COR-L47 (cell line): ENCODE results near the gene POC1A.
"Not testable (repeated sequence)": the region's sequence is repeated elsewhere in the genome, so short reads cannot be mapped to it uniquely, and the experiment has no call there.

Experiments
- DNase-seq: peaks from one replicate; lab custom pipeline; 2025; lab: John Stamatoyannopoulos, UW

Gene POC1A

DNA sequence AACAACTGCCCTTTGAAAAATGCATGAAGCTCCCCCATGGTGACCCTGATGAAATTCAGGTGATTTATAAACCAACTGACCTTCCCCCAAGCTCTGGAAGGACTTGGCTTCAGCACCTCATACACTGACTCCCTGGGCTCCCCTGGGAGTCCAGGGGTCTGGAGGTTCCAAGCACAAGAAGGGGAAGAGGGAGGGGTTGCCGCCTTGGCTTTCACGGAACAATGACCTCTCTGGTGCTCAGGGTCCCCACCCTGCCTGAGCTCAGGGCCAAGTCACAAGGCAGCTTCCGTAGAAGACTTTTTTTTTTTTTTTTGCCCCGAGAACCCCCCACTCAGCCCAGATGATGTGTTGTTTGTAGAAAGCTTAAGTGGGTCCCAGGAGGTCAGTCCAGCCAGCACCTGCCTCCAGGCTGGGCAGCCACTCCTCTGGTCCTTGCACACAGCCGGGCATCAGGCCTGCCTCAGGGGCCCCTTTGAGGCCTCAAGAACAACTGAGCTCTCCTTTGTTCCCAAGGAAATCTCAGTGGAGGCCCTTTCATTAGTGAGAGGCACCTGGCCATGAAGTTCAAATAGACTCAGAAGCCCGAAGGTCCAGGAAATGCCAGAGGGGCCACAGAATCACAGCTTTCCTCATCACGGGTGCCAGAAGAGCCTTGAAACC is 29.7 kb upstream of the POC1A start:
- no peak for DNase-seq

DNA sequence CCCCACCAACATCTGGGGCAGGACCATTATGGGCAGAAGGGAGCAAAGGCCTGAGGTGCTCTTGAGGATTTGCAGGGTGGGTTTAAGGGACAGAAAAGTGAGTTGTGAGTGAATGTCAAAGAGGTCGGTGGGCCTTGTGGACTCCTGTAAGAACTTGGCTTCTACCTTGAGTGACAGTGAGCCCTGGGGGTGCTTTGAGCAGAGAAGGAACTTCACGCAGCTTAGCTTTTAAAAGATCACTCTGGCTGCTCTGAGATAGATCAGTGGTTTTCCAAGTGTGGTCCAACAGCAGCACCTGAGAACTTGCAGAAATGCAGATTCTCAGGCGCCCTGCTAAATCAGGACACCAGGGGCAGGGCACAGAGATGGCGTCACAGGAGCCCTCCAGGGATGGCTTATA is 28.5 kb upstream of the POC1A start:
- DNase-seq, result no peak

DNA sequence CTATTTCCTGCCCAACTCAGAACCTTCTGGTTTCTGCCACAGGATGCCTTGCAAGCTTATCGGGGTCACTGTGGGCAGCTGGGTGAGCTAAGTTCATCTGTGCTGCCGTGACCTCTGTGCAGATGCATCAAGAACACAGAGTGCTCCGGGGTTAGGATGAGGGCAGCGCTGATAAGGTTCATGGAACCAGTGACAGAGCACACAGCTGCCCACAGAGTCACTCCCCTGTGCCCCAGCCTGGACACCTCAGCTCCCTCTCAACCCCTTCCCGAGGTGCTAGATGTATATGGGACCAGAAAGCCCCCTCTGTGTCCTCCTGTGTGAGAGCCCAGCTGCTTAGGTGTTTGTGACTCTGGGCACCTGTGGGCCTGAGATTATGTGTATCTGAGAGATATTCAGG is 28.0 kb upstream of the POC1A start:
- no peak for DNase-seq

DNA sequence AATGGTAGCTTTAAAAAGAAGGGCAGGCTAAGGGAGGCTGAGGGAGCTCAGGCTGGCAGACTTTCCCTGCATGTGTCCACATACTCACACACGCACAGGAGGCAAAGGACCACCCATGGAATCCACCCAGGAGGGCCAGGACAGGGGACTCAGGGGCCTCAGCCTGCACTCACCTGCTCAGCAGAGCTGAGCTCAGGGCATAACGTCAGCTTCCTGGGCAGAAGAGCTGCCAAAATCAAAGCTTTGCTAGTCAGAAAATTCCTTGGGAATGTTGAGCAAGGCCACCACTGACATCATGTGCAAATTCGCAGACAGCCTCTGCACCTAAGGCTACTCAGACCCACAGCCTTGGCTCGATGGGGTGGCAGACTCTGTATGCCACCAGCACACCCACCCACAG is 27.3 kb upstream of the POC1A start:
- no peak for DNase-seq

DNA sequence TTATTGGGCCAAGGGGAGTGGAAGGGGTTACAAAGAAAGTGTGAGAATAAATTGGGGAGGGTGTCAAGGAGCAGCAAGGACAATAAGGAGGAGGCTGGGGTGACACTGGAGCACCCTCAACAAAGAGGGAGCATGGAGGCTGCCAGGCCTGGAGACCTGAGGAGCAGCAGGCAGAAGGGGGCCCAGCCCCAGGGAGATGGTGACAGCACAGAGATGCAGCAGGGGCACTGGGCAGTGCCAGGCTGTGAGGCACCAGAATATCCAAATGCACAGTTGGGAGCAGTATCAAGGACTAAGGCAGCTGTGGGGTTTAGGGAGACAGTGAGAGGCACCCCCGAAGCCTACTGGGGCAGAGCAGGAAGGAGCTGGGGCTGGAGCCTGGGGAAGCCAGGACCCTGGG is 24.3 kb upstream of the POC1A start:
- DNase-seq, result no peak

DNA sequence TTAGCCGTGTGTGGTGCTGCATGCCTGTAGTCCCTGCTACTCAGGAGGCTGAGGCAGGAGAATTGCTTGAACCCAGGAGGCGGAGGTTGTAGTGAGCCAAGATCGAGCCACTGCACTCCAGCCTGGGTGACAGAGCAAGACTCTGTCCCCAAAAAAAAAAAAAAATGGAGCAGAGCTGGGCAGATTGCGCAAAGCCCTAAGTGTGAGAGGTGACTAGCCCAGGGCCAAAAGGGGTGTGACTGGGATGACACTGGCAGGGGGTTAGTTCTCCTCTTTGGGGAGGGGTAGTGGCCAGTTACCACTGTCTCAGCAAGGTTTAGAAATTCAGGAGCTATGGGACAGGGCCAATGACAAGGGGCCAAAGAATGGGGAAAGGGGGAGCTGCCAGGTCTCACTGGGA is 23.9 kb upstream of the POC1A start:
- not testable (repeated sequence) for DNase-seq

DNA sequence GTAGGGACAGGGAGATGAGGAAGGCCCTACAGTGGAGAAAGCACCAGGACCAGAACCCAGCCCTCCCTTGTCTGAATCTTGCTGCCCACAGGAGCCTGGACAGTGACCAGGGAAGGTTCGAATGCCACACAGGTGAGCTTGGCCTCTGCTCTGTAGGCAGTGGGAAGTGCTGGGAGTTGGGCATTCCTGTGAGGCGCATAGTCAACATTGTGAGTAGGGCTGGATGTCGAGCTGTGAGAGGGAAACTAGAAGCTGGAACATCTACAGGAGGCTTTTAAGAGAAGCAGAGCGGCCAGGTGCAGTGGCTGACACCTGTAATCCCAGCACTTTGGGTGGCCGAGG is 23.4 kb upstream of the POC1A start:
- DNase-seq, result no peak

DNA sequence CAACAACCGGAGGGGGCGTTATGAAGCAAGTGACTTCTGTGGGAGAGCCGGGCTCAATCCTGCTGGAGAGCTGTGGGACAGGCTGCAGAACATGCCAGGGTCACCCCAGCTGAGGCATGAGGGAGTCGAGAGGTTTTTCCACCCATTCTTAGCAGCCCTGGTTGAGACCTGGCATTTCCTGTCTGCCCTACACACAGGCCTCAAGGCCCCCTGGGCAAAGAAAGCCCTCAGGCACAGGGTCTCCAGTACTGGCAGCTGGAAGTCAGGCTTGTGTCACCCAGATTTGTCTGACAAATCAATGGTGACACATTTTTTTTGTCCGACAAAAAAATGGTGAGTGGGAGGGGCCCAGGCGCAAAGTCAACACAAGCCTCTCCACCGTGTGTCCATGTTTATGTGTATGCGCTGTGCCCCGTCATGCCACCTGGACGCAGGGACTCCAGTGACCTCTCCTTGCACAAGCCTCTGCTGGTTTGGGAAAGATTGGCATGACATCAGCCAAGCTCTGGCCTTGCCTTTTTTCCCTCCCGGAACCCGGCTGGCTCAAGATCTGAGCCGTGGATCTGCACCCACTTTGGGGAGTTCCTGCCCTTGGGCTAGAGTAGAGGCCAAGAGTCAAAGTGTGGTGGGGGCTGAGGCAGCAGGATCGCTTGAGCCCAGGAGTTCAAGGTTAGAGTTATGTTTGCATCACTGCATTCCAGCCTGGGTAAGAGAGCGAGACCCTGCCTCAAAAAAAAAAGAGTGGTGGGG is 22.9 kb upstream of the POC1A start:
- no peak for DNase-seq

DNA sequence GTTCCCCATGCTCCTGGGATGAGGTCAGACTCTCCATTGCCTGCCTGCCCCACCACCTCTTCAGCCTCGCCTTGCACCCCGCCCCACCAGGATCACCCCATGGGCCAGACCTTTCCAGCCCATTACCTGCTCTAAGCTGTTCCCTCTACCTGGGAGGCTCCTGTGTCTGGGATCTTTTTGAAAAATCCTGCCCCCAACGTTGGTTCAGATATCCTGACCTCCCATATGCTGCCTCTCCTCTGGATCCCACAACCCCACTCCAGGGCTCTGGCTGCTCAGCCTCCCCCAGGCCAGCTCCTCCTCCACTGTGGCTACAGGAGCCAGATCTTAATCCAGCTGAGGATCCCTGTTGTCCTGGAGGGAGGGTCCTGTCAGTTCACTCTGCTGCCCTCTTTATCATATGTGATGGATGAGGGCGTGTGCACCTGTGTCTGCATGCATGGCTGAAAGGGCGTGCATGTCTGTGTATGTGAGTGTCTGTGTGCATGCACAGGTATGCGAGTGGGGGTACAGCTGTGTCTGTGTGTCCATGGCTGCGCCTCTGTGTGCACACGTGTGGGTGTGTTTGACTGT is 22.0 kb upstream of the POC1A start:
- no peak for DNase-seq

DNA sequence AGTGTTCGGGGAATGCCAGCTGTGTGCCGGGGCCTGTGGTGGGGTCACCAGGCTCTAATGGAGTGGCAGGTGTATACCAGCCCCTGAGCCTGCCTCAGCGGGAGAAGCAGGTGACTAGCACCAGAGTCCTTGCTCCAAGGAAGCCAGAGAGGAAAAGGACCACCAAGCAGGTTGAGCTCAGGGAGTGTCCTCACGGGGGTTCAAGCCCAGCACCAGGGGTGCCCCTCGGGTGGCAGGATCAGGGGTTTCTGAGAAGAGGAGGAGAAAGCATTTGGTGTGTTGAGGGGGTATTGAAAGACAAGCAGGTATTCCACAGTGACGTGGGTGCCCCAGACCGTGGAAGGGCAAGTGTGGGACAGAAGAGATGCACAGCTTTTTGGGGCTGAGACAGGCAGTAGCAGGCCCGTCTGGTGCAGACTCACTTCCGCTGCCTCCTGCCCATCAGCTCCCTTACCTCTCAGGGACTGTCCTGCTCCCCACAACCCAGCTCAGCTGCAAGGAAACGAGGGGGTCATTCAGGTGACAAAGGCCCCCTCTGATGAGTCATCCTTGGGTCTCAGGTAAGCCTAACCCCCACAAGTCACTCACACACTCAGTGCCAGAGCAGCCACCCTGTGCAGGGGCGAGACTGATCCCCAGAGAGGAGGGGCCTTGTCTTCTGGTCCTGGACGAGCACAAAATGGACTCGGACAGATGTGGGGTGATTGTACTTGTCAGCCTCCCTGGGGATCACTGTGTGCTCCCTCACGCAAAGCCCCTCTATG is 21.4 kb upstream of the POC1A start:
- DNase-seq, result no peak

DNA sequence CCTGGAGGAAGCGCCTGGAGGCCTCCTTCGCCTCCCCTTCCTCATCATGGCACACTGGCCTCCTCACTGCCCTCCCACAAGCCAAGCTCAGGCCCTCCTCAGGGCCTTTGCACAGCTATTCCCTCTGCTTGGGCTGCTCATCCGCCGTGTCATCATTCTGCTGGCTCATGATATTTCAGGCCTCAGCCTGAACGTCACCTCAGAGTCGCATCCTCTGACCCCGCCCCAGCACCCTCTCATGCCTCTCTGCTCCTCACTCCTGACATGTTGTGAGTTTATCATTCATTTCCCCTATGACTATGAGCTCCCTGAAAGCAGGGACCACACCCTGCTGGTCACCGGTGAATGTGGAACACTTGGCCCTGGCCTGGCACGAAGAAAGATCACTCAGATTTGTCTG is 20.7 kb upstream of the POC1A start:
- no peak for DNase-seq

DNA sequence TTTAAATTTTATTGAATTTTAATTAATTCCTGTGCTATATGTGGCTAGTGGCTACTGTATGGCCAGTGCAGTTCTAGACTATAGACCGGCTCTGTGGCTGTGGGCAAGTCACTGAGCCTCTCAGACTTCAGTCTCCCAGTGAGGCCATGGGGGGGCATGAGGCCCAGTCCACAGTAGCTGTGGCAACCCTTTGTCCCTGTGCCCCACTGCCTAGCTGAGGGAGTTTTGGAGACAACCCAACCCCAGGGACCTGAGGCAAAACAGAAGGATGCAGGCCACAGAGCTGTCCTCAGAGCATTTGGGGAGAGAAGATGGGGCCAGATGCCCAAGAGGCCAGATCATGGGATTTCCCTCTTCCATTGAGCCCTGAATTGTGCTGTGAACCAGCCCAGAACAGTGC is 18.9 kb upstream of the POC1A start:
- DNase-seq, result no peak

DNA sequence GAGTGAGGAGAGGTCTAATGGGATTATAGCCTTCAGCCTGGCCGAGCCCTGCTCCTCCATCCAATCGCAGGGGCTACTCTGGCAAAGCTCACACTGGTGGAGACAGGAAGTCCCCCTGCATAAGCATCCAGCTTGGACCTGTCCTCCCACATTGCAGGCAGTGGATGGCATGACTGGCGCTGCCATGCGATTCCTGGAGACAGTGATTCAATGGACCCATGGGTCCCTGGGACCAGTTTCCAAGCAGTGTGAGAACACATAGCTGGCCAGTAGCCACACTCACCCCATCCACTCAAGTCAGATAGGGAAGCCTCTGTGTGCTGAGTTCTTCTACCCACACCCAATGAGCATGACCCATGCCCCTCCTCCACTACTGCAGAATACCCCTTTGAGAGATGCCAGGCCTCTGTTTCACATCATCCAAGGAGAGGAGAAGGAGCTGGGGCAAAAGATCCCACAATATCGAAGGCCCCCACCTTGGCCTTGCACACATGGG is 18.1 kb upstream of the POC1A start:
- no peak for DNase-seq

DNA sequence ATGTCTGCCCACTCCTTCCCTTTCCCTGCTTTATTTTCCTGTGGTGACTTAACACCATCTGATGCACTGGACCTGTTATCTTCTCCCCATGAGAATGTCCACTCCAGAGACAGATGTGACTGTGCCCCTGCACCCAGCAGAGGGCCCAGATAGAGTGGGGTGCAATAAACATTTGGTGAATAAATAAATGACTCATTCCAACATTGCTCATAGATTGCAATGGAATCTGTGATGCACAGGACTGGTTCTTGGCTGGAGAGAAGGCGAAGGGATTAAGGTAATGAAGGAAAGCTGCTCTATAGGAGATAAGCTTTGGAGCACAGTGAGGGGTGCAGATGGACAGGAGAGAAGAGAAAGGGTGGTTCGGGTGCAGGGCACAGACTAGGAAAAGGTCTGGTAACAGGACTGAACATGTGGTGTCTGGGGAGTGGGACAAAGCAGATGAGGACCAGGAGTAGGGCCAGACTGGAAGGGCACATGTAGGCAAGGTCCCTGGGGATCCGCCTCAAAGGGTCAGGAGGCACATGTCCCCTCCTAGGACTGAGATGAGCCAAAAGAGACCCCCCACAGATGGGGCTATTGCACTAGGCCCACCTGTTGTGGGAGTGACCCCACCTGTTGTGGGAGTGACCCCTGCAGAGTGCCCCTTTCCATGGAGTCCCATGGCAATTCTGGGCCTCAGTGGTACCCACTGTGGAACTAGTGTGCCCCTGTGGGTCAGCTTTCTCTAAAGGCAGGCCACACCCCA is 17.5 kb upstream of the POC1A start:
- no peak for DNase-seq

DNA sequence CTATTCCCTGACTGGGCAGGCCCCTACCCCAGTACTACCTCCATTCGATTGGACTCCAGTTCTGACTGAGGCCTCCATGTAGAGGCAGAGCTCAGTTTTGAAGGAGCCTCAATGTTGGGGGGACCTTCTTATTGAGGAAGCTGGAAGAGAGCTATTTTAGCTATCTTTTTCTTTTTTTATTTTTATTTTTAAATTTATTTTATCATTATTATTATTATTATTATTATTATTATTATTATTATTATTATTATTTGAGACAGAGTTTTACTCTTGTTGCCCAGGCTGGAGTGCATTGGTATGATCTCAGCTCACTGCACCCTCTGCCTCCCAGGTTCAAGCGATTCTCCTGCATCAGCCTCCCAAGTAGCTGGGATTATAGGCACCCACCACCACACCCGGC is 16.0 kb upstream of the POC1A start:
- DNase-seq, result not testable (repeated sequence)

DNA sequence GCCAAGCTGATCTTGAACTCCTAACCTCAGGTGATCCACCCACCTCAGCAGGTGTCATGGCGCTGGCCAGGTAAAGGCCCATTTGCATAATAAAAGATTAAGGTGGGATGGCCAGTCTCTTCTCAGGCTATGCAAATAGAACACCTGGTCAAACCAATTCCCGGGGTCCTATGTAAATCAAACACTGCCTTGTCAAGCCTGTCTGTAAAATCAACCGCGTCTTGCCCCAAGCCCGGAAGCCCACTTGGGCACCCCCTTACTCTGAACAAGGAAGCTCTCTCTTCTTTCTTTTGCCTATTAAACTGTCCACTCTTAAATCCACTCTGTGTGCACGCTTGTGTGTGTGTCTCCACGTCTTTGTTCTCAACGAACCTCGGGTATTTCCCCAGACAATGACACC is 13.0 kb upstream of the POC1A start:
- no peak for DNase-seq

DNA sequence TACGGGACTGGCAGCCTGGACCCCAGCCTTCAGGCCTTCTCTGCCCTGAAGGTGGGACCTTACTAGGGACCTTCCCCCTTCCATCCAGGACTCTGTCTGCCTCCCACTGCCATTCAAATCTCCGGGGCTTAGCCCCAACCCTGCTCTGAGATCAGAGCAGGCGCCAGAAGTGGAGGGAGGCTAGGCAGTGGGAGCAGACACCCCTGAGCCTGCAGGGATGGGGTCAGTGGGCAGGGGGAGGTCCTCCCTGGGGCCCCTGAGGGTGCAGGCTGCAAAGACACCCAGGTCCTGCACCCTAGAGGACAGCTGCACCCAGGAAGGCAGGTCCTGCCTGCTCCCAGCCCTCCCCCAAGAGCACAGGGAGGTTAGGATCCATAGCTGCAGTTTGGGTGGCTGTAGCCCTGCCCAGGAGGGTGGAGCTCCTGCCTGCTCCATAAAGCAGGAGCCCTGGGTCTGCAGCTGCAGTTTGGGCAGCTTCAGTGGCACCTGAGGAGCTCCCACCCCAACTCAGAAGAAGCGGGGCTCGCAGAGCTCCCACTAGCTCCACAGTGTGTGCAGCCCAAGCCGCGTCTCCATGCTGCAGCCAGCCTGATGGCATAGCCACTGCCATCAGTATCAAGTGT is 8.1 kb upstream of the POC1A start:
- no peak for DNase-seq

DNA sequence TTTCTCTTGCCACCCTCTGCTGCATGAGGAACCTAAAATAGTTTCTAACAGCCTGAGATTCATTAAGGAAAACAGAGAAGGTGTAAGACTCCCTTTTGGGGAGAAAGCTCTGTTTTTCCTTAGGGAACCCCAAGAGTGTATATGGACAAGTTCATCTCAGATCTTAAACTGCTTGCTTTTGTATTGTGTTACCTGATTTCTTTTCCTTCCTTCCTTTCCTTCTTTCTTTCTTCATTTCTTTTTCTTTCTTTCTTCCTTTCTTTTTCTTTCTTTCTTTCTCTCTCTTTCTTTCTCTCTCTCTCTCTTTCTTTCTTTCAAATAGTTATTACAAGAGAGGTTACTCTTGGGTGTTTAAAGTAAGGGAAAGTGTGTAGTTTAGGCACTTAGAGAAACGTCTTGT is 5.3 kb upstream of the POC1A start:
- DNase-seq, result no peak

DNA sequence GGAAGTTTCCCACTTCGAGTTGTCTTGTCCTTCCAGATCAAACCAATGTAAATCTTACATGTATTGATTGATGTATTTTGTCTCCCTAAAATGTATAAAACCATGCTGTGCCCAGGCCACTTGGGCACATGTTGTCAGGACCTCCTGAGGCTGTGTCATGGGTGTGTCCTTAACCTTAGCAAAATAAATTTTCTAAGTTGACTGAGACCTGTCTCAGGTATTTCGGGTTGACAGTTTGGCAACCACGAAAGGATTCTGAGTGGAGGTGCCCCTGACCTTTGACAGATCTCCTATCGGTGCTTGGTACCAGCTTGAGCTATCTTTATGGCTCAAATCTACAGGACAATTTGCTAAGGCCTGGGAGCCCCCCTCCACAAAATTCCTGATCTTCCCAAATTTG is 1.7 kb upstream of the POC1A start:
- DNase-seq, result no peak

DNA sequence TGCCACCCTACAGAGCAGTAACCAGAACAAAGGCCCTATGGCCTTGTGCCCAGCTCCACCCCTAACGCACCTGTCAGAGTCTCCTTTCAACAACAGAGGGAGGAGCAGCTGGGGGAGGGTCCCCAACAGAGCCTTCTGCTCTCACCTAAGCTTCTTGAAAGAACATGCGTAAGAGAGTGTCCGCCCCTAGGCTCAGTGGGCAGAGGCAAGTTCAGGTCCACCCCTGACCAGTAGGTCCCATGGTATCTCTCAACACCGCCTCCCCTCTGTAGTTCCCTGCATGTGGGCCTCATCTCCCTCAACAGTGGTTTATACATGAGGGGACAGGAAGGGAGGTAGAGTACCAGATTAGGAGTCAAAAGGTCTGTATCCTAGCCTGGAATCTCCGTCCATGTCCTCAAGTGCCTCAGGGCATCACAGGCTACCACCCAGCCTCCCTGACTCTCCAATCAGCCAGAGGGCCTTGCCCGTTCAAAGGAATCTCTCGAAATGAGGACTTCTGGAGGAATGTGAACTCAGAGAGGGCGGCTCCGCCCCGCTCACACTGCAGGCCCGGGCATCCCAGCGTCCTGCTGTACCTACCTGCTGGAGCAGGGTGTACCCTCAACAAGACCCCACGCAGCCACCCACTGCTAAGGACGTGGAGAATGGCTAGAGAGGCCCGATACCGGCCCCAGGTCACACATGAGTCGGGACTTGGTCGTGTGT is 680 bp downstream of the POC1A start:
- peak; percentile 67 for DNase-seq

DNA sequence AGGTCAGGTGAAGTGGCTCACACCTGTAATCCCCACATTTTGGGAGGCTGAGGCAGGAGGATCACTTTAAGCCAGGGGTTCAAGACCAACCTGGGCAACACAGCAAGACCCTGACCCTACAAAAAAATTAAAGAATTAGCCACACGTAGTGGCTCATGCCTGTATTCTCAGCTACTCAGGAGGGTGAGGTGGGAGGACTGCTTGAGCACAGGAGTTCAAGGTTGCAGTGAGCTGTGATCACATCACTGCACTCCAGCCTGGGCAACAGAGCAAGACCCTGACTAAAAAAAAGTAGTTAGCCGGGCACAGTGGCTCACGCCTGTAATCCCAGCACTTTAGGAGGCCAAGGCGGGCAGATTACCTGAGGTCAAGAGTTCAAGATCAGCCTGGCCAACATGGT is 2.2 kb downstream of the POC1A start:
- DNase-seq, result not testable (repeated sequence)
